PFSK-1 (cell line): ENCODE results near the gene TCF12.

Experiments
- FOXP2 ChIP-seq: optimal IDR thresholded peaks from 2 replicates; pipeline ENCODE3; 2011; ENCODE audit warnings: borderline replicate concordance, control low read depth, inconsistent platforms; ENCODE audit not compliant: insufficient read depth; ENCODE audit errors: extremely low read length, extremely low read depth
- POLR2AphosphoS5 ChIP-seq: IDR thresholded peaks from 2 replicates; pipeline ENCODE4 v1.6.1; 2012; ENCODE audit warnings: low read depth, mild to moderate bottlenecking, control low read depth, low read length, moderate library complexity
- SIN3A ChIP-seq: IDR thresholded peaks from 2 replicates; pipeline ENCODE4 v1.6.1; 2012; ENCODE audit warnings: mild to moderate bottlenecking, low read length, moderate library complexity, borderline replicate concordance; ENCODE audit not compliant: insufficient read depth
- TAF1 ChIP-seq: IDR thresholded peaks from 2 replicates; pipeline ENCODE4 v1.6.1; 2012; ENCODE audit warnings: low read length, control low read depth, borderline replicate concordance; ENCODE audit not compliant: insufficient read depth
- TF ChIP-seq, protein P1 (sequence below), 2 experiments: IDR thresholded peaks; 2 replicates each; pipeline versions ENCODE4 v1.6.1 to v1.8.0; 2011 to 2012; ENCODE audit warnings: low read depth in 2 of 2, low read length in 2 of 2, control low read depth in 1 of 2, inconsistent platforms in 1 of 2, mild to moderate bottlenecking in 1 of 2, moderate library complexity in 1 of 2; ENCODE audit not compliant: insufficient read depth in 1 of 2

Gene TCF12

GRCh38 chr15:57302640-57303257, 384.3 kb downstream of the TCF12 start:
- TF ChIP-seq, protein P1, sequence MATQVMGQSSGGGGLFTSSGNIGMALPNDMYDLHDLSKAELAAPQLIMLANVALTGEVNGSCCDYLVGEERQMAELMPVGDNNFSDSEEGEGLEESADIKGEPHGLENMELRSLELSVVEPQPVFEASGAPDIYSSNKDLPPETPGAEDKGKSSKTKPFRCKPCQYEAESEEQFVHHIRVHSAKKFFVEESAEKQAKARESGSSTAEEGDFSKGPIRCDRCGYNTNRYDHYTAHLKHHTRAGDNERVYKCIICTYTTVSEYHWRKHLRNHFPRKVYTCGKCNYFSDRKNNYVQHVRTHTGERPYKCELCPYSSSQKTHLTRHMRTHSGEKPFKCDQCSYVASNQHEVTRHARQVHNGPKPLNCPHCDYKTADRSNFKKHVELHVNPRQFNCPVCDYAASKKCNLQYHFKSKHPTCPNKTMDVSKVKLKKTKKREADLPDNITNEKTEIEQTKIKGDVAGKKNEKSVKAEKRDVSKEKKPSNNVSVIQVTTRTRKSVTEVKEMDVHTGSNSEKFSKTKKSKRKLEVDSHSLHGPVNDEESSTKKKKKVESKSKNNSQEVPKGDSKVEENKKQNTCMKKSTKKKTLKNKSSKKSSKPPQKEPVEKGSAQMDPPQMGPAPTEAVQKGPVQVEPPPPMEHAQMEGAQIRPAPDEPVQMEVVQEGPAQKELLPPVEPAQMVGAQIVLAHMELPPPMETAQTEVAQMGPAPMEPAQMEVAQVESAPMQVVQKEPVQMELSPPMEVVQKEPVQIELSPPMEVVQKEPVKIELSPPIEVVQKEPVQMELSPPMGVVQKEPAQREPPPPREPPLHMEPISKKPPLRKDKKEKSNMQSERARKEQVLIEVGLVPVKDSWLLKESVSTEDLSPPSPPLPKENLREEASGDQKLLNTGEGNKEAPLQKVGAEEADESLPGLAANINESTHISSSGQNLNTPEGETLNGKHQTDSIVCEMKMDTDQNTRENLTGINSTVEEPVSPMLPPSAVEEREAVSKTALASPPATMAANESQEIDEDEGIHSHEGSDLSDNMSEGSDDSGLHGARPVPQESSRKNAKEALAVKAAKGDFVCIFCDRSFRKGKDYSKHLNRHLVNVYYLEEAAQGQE (IDR thresholded peaks at IDR 0.05; ENCODE audit: insufficient read depth in 1 of 2, low read depth in 2 of 2, low read length in 2 of 2): no peak

GRCh38 chr15:57305009-57305408, 386.6 kb downstream of the TCF12 start:
- TF ChIP-seq, protein P1 (IDR thresholded peaks at IDR 0.05; ENCODE audit: insufficient read depth in 1 of 2, low read depth in 2 of 2, low read length in 2 of 2): no peak

- no peak for TF ChIP-seq TAF1
- TF ChIP-seq FOXP2: no peak
- no peak for TF ChIP-seq SIN3A
- TF ChIP-seq, protein P1 (IDR thresholded peaks at IDR 0.05; ENCODE audit: insufficient read depth in 1 of 2, low read depth in 2 of 2, low read length in 2 of 2): no peak
- no peak; the same call in 1 of the 2 replicates for TF ChIP-seq POLR2AphosphoS5
These were observed 387.9 kb downstream of the TCF12 start for GRCh38 chr15:57306161-57306943.

GRCh38 chr15:57306944-57307411, 388.5 kb downstream of the TCF12 start:
- TF ChIP-seq TAF1 (no peak), POLR2AphosphoS5 (no peak), SIN3A (no peak), FOXP2 (no peak)
- TF ChIP-seq, protein P1 (IDR thresholded peaks at IDR 0.05; ENCODE audit: insufficient read depth in 1 of 2, low read depth in 2 of 2, low read length in 2 of 2): no peak
